Fibroblast of skin of scalp (primary cell): ENCODE measurements around the gene PRKG1.

Source experiments
- DNase-seq: peaks from one replicate; pipeline ENCODE4 v3.0.0-alpha.2; 2013

PRKG1 gene

GRCh38 chr10:52283174-52283573 is 1208.9 kb downstream of the PRKG1 start:
- DNase-seq: peak; percentile 32

- no peak for DNase-seq
Measured at GRCh38 chr10:52284416-52285013, 1210.2 kb downstream of the PRKG1 start.

GRCh38 chr10:52287866-52288265 is 1213.6 kb downstream of the PRKG1 start:
- no peak for DNase-seq

- no peak for DNase-seq
Measured at GRCh38 chr10:52297747-52298146, 1223.5 kb downstream of the PRKG1 start.

- DNase-seq: no peak
Measured at GRCh38 chr10:52300599-52301277, 1226.5 kb downstream of the PRKG1 start.

GRCh38 chr10:52308251-52309031 is 1234.2 kb downstream of the PRKG1 start:
- peak; percentile 78 for DNase-seq

GRCh38 chr10:52312942-52313255 is 1238.6 kb downstream of the PRKG1 start:
- DNase-seq: no peak

GRCh38 chr10:52313256-52313932 is 1239.1 kb downstream of the PRKG1 start:
- no peak for DNase-seq

- DNase-seq: peak; percentile 77
Measured at GRCh38 chr10:52313933-52314821, 1239.9 kb downstream of the PRKG1 start, which contains the start of gene DKK1. DKK1 (plus strand) TSS chr10:52314281; CDS start chr10:52314435, 154 bp downstream.

- DNase-seq: peak; percentile 41
Measured at GRCh38 chr10:52314822-52315552, 1240.7 kb downstream of the PRKG1 start.

GRCh38 chr10:52316001-52316400 is 1241.7 kb downstream of the PRKG1 start:
- DNase-seq: no peak

GRCh38 chr10:52316500-52316899 is 1242.2 kb downstream of the PRKG1 start:
- DNase-seq: no peak

- peak; percentile 76 for DNase-seq
Measured at GRCh38 chr10:52318136-52318701, 1243.9 kb downstream of the PRKG1 start.

- peak; percentile 96 for DNase-seq
Measured at GRCh38 chr10:52318822-52319464, 1244.7 kb downstream of the PRKG1 start.

GRCh38 chr10:52319926-52320325 is 1245.6 kb downstream of the PRKG1 start:
- peak; percentile 41 for DNase-seq

GRCh38 chr10:52322323-52322722 is 1248.0 kb downstream of the PRKG1 start:
- no peak for DNase-seq

GRCh38 chr10:52322936-52323335 is 1248.6 kb downstream of the PRKG1 start:
- peak; percentile 47 for DNase-seq

- no peak for DNase-seq
Measured at GRCh38 chr10:52326382-52326781, 1252.1 kb downstream of the PRKG1 start.

- DNase-seq: no peak
Measured at GRCh38 chr10:52331638-52332364, 1257.5 kb downstream of the PRKG1 start.

GRCh38 chr10:52332815-52333214 is 1258.5 kb downstream of the PRKG1 start:
- no peak for DNase-seq
